ENCODE results near the gene SLC12A4.
"Not testable (repeated sequence)": the region's sequence is repeated elsewhere in the genome, so short reads cannot be mapped to it uniquely, and the experiment has no call there.

The SLC12A4 gene

GRCh38 chr16:67968400-67969253 is at the start of gene SLC12A4:
Gene SLC12A4, minus strand, starts transcription at chr16:67968637. Its CDS starts 84 bp downstream, at chr16:67968553.
- DNase-seq (ENCODE audit: low read depth in 2 of 2): peak; percentile 71 to 85

GRCh38 chr16:68015681-68016080 is 47.2 kb upstream of the SLC12A4 start, which contains the start of gene DPEP2NB:
Gene DPEP2NB, minus strand, starts transcription at chr16:68015911. Its CDS starts 141 bp downstream, at chr16:68015770.
- DNase-seq (ENCODE audit: low read depth in 2 of 2): no peak

- DNase-seq (ENCODE audit: low read depth in 2 of 2): no peak
These were observed 45.0 kb upstream of the SLC12A4 start for GRCh38 chr16:68013440-68013839.

- not testable (repeated sequence) for DNase-seq (ENCODE audit: low read depth in 2 of 2)
These were observed 41.4 kb upstream of the SLC12A4 start for GRCh38 chr16:68009872-68010271.

- DNase-seq (ENCODE audit: low read depth in 2 of 2): no peak
These were observed 40.8 kb upstream of the SLC12A4 start for GRCh38 chr16:68009157-68009735.

- no peak for DNase-seq (ENCODE audit: low read depth in 2 of 2)
These were observed 37.4 kb upstream of the SLC12A4 start for GRCh38 chr16:68005786-68006286.

GRCh38 chr16:68005211-68005610 is 36.8 kb upstream of the SLC12A4 start:
- DNase-seq (ENCODE audit: low read depth in 2 of 2): no peak

GRCh38 chr16:68003031-68003430 is 34.6 kb upstream of the SLC12A4 start:
- DNase-seq (ENCODE audit: low read depth in 2 of 2): no peak

- DNase-seq (ENCODE audit: low read depth in 2 of 2): no peak
These were observed 32.0 kb upstream of the SLC12A4 start for GRCh38 chr16:68000450-68000849.

GRCh38 chr16:67999985-68000384 is 31.5 kb upstream of the SLC12A4 start:
- no peak for DNase-seq (ENCODE audit: low read depth in 2 of 2)

GRCh38 chr16:67998779-67999688 is 30.6 kb upstream of the SLC12A4 start, which contains the start of gene DPEP2:
Gene DPEP2, minus strand, starts transcription at chr16:67999484. Its CDS starts 6,272 bp downstream, at chr16:67993212.
- DNase-seq (ENCODE audit: low read depth in 2 of 2): not testable (repeated sequence)

- not testable (repeated sequence) for DNase-seq (ENCODE audit: low read depth in 2 of 2)
These were observed 29.9 kb upstream of the SLC12A4 start for GRCh38 chr16:67998231-67998778.

GRCh38 chr16:67996666-67997065 is 28.2 kb upstream of the SLC12A4 start:
- DNase-seq (ENCODE audit: low read depth in 2 of 2): no peak

- peak in 1 of 2 experiments; percentile 22 for DNase-seq (ENCODE audit: low read depth in 2 of 2)
These were observed 27.0 kb upstream of the SLC12A4 start for GRCh38 chr16:67995423-67995822.

GRCh38 chr16:67994040-67994408 is 25.6 kb upstream of the SLC12A4 start:
- not testable (repeated sequence) for DNase-seq (ENCODE audit: low read depth in 2 of 2)

GRCh38 chr16:67993207-67994039 is 25.0 kb upstream of the SLC12A4 start:
- DNase-seq (ENCODE audit: low read depth in 2 of 2): peak; percentile 69 to 77

- no peak for DNase-seq (ENCODE audit: low read depth in 2 of 2)
These were observed 24.3 kb upstream of the SLC12A4 start for GRCh38 chr16:67992661-67993206.

GRCh38 chr16:67990018-67990386 is 21.6 kb upstream of the SLC12A4 start:
- no peak for DNase-seq (ENCODE audit: low read depth in 2 of 2)

GRCh38 chr16:67989322-67990017 is 21.0 kb upstream of the SLC12A4 start:
- no peak for DNase-seq (ENCODE audit: low read depth in 2 of 2)

GRCh38 chr16:67988675-67989074 is 20.2 kb upstream of the SLC12A4 start:
- DNase-seq (ENCODE audit: low read depth in 2 of 2): no peak
